Measurements from ENCODE around the gene CDC45. TPM values are rescaled to one million over a fixed set of nuclear protein-coding genes. Genes with fewer than 3 reads are reported as not detected.

CDC45 gene
- total RNA-seq, 2 experiments from 2014 or later, result 90.2 to 94.3 TPM

DNA sequence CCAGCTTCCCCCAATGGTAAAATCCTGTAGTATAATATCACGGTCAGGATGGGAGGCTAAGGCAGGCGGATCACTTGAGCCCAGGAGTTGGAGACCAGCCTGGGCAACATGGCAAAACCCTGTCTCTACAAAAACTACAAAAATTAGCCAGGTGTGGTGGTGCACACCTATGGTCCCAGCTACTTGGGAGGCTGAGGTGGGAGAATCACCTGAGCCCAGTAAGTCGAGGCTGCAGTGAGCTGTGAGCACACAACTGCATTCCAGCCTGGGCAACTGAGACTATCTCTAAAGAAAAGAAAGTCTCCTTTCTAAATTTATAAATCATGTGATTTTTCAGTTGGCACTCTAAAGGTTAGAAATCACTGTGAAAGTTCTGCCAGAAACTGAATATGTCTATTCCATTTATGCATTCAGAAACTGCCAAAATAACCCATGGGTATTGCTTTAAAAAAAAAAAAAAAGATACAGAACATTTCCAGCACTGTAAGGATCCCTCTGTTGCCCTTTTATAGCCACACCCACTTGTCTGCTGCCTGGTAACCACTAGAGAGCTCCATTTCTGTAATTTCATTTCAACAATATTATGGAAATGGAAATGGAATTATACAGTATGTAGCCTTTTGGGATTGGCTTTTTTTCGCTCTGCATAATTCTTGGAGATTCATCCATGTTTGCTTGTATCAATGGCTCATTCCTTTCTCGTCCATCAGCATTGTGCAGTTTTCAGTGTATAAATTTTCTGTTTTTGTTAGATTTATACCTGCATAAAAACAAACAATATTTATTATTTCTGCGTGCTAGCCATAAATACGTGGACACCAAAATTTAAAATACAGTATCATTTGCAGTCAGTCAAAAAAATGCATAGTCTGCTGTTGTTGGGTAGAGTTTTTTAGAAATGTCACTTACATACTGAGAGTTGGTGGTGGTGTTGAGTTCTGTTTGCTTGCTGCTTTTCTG lies 9.4 kb downstream of the CDC45 start:
- Mint-ChIP-seq H3K36me3 (ENCODE audit: low read depth) (peaks cover 54% of the 10 kb centered on the region), H3K4me3 (no peak overlapping the region), H3K27ac (no peak overlapping the region), H3K27me3 (ENCODE audit: low read depth) (no peaks in the 10 kb centered on the region), H3K4me1 (ENCODE audit: low read depth) (peaks cover 11% of the 10 kb centered on the region), H3K9me3 (ENCODE audit: insufficient read depth) (no peaks in the 10 kb centered on the region)
- no peak for ATAC-seq
- ChIA-PET CTCF (interaction anchor here (1.1 to 1.8 kb wide), 2 partner anchors 9 to 141 kb away, joined by 5 to 9 read pairs; partner anchors contain the start of gene CDC45), POLR2A (interaction anchor here (1.1 kb wide), 1 partner anchor 9 kb away, joined by 5 read pairs; the partner anchor contains the start of gene CDC45)
- DNase-seq, result no peak

DNA sequence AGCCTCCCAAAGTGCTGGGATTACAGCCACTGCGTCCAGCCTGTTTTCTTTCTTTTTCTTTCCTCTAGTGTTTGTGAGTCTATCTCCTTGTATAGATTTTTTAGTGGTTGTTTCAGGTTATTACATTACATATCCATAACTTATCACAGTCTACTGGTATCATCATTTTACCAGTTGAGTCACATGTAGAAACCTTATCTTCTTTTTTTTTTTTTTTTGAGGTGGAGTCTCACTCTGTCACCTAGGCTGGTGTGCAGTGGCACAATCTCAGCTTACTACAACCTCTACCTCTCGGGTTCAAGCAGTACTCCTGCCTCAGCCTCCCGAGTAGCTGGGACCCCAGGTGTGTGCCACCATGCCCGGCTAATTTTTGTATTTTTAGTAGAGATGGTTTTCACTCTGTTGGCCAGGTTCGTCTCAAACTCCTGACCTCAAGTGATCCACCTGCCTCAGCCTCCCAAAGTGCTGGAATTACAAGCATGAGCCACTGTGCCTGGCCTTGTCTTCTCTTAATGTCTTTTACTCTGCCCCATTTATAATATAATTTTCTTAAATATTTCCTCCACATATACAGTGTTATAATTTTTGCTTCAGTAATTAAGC lies 11.0 kb downstream of the CDC45 start:
- ATAC-seq (no peak), DNase-seq (no peak)
- POLR2A ChIA-PET, result no interaction called here
- Mint-ChIP-seq H3K4me3 (no peak overlapping the region), H3K9me3 (ENCODE audit: insufficient read depth) (no peaks in the 10 kb centered on the region), H3K36me3 (ENCODE audit: low read depth) (peaks cover 47% of the 10 kb centered on the region), H3K27me3 (ENCODE audit: low read depth) (no peaks in the 10 kb centered on the region), H3K27ac (no peak overlapping the region), H3K4me1 (ENCODE audit: low read depth) (peaks cover 9% of the 10 kb centered on the region)
- CTCF ChIA-PET, result interaction anchor here (1.1 to 1.8 kb wide), 2 partner anchors 139 to 142 kb away, joined by 3 to 9 read pairs; no protein-coding TSS in a partner anchor

DNA sequence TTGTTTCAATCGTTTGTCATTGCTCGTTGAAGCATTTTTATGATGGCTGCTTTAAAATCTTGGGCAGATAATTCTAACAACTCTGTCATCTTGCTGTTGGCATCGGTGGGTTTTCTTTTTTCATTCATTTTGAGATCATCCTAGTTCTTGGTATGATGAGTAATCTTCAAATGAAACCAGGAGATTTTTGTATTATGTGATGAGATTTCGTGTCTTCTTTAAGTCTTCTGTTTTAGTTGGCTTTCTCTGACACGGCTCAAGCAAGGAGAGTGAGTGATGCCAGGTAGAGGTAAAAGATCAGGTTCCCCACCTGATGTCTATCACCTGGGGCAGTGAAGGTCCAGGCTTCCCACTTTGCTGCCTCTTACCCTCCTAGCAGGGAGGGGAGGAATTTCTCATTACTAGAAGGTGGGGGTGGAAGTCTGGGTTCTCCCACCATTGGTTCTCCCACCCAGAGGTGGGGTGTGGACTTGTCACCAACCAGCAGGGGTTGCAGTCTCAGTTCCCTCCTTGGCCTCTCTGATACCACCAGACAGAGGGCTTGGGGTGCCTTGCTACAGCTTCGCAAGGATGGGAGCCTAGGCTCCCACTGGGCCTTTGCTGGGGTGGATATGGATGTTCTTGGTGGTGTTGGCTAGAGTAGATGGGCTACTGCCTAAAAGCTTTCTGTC lies 12.9 kb downstream of the CDC45 start:
- POLR2A ChIA-PET, result no interaction called here
- Mint-ChIP-seq H3K27me3 (ENCODE audit: low read depth) (no peaks in the 10 kb centered on the region), H3K4me1 (ENCODE audit: low read depth) (peaks cover 9% of the 10 kb centered on the region), H3K4me3 (no peak overlapping the region), H3K36me3 (ENCODE audit: low read depth) (peaks cover 54% of the 10 kb centered on the region), H3K27ac (no peak overlapping the region), H3K9me3 (ENCODE audit: insufficient read depth) (no peaks in the 10 kb centered on the region)
- no peak for ATAC-seq
- DNase-seq, result no peak
- CTCF ChIA-PET, result interaction anchor here (1.4 kb wide), 1 partner anchor 138 kb away, joined by 6 read pairs; no protein-coding TSS in a partner anchor

DNA sequence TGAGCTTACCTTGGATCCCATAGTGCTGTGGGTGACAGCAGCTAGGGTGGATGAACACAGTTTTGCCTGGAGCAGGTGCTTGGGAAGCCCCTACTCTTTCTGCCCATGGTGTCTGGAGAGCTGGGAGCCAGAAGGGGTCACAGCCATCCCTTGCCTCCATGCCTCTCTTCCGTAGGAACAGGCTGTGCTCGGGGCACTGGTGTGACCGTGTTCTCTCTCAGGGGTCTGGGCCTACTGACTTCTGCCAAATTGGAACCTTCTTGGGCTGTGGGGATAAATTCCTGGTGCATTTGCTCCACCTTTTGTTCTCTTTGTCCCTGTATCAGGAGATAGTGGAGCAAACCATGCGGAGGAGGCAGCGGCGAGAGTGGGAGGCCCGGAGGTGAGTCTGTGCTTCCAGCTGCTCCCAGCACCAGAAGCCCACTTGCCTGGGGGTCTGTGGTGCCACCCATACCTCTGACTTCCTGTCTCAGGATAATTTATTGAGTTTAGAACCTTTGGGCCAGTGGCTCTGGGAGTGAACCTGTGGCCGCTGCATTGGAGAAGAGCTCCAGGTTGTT lies 14.4 kb downstream of the CDC45 start:
- DNase-seq (no peak), ATAC-seq (no peak)
- Mint-ChIP-seq H3K4me1 (ENCODE audit: low read depth) (peaks cover 9% of the 10 kb centered on the region), H3K9me3 (ENCODE audit: insufficient read depth) (no peaks in the 10 kb centered on the region), H3K27me3 (ENCODE audit: low read depth) (no peaks in the 10 kb centered on the region), H3K36me3 (ENCODE audit: low read depth) (peaks cover 46% of the 10 kb centered on the region), H3K27ac (no peak overlapping the region), H3K4me3 (no peak overlapping the region)
- ChIA-PET POLR2A (no interaction called here), CTCF (interaction anchor here (0.7 to 1.4 kb wide), 2 partner anchors 17 to 136 kb away, joined by 3 to 6 read pairs; no protein-coding TSS in a partner anchor)

- Mint-ChIP-seq H3K9me3 (ENCODE audit: insufficient read depth) (no peaks in the 10 kb centered on the region), H3K36me3 (ENCODE audit: low read depth) (peaks cover 45% of the 10 kb centered on the region), H3K27ac (no peak overlapping the region), H3K4me1 (ENCODE audit: low read depth) (peaks cover 9% of the 10 kb centered on the region), H3K4me3 (no peak overlapping the region), H3K27me3 (ENCODE audit: low read depth) (no peaks in the 10 kb centered on the region)
- no peak for DNase-seq
- POLR2A ChIA-PET, result no interaction called here
- CTCF ChIA-PET, result interaction anchor here (0.7 kb wide), 1 partner anchor 18 kb away, joined by 3 read pairs; no protein-coding TSS in a partner anchor
- no peak for ATAC-seq
Measured at GRCh38 chr22:19494676-19495173, 15.0 kb downstream of the CDC45 start.

DNA sequence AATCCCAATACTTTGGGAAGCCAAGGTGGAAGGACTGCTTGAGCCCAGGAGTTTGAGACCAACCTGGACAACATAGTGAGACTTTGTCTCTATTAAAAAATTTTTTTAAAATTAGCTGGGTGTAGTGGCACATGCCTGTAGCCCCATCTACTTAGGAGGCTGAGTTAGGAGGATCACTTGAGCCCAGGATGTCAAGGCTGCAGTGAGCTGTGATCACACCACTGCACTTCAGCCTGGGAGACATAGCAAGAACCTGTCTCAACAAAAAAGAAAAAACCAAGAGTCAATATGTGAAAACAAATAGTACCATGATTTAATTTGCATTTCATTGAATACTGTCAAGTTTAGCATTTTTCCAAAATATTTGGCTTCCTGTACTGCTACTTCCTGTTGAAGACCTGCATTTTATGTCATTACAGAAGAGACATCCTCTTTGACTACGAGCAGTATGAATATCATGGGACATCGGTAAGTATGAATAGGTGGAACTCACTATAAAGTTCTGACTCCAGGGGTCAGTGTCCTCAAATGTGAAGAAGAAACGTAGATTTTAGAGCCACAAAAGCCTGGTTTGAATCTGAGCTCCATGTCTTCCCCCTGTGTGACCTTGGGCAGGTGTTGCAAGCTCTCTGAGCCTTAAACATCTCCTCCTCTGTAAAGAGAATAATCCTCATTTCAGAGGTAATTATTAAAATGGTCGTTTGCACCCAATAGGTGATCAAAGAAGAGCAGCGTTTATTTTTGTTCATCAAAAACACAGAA lies 16.0 kb downstream of the CDC45 start:
- H3K36me3 Mint-ChIP-seq (ENCODE audit: low read depth), result peaks cover 45% of the 10 kb centered on the region
- ChIA-PET CTCF (interaction anchor here (0.6 to 1.7 kb wide), 5 partner anchors 10 to 278 kb away, joined by 3 to 18 read pairs (median 3); no protein-coding TSS in a partner anchor), POLR2A (interaction anchor here (1.1 kb wide), 1 partner anchor 16 kb away, joined by 3 read pairs; the partner anchor contains the start of gene CDC45)
- no peak for DNase-seq
- no peaks in the 10 kb centered on the region for H3K27me3 Mint-ChIP-seq (ENCODE audit: low read depth)
- no peak overlapping the region for H3K4me3 Mint-ChIP-seq
- H3K4me1 Mint-ChIP-seq (ENCODE audit: low read depth), result peaks cover 7% of the 10 kb centered on the region
- H3K9me3 Mint-ChIP-seq (ENCODE audit: insufficient read depth), result no peaks in the 10 kb centered on the region
- no peak overlapping the region for H3K27ac Mint-ChIP-seq
- ATAC-seq, result no peak

DNA sequence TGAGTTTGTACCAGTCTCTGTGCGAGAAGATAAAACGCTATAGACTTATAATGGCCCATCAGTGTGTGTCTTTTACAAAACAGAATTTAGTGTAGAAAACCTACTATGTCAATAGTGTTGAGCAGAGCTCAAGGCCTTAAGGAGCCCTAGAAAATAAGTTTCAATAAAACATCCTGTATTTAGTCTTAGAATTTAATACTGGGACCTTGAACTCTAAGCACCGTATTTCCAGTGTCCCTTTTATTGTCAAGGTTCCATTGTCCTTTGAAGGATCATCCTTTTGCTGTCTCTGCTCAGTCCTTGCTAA lies 16.6 kb downstream of the CDC45 start:
- Mint-ChIP-seq H3K36me3 (ENCODE audit: low read depth) (peaks cover 45% of the 10 kb centered on the region), H3K27ac (no peak overlapping the region), H3K4me1 (ENCODE audit: low read depth) (peaks cover 7% of the 10 kb centered on the region), H3K27me3 (ENCODE audit: low read depth) (no peaks in the 10 kb centered on the region), H3K4me3 (no peak overlapping the region), H3K9me3 (ENCODE audit: insufficient read depth) (no peaks in the 10 kb centered on the region)
- no peak for DNase-seq
- CTCF ChIA-PET, result interaction anchor here (0.6 to 1.7 kb wide), 5 partner anchors 10 to 279 kb away, joined by 3 to 18 read pairs (median 3); no protein-coding TSS in a partner anchor
- POLR2A ChIA-PET, result interaction anchor here (1.1 kb wide), 1 partner anchor 17 kb away, joined by 3 read pairs; the partner anchor contains the start of gene CDC45
- ATAC-seq, result no peak

DNA sequence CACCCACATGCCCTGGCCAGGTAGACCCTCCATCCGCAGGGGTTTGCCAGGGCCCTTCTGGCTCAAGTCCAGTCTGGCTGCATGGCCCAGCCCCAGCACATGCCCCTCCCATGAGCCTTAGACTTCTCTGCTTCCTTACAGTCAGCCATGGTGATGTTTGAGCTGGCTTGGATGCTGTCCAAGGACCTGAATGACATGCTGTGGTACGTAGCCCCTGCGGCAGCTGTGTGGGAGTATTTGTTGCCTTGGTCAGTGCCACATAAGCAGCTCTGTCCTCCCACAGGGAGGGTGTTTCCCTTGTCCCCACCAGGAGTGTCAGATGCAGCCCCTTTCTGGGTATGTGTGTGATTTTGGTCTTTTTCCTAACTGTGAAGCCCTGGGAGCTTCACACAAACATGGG lies 17.5 kb downstream of the CDC45 start:
- no peak overlapping the region for H3K4me3 Mint-ChIP-seq
- ATAC-seq, result no peak
- CTCF ChIA-PET, result interaction anchor here (1.0 to 2.1 kb wide), 2 partner anchors 12 to 133 kb away, joined by 3 to 8 read pairs; no protein-coding TSS in a partner anchor

GRCh38 chr22:19498154-19498865 lies 18.6 kb downstream of the CDC45 start:
- H3K27ac Mint-ChIP-seq, result no peak overlapping the region
- H3K9me3 Mint-ChIP-seq (ENCODE audit: insufficient read depth), result no peaks in the 10 kb centered on the region
- peaks cover 45% of the 10 kb centered on the region for H3K36me3 Mint-ChIP-seq (ENCODE audit: low read depth)
- H3K4me3 Mint-ChIP-seq, result no peak overlapping the region
- POLR2A ChIA-PET, result interaction anchor here (0.6 kb wide), 1 partner anchor 51 kb away, joined by 3 read pairs; no protein-coding TSS in a partner anchor
- H3K4me1 Mint-ChIP-seq (ENCODE audit: low read depth), result peaks cover 2% of the 10 kb centered on the region
- ATAC-seq (no peak), DNase-seq (no peak)
- no peaks in the 10 kb centered on the region for H3K27me3 Mint-ChIP-seq (ENCODE audit: low read depth)
- CTCF ChIA-PET, result interaction anchor here (2.1 kb wide), 1 partner anchor 132 kb away, joined by 8 read pairs; no protein-coding TSS in a partner anchor

More for the DNA sequence above, 17.5 kb downstream of the CDC45 start:
- POLR2A ChIA-PET, result interaction anchor here (1.0 kb wide), 1 partner anchor 17 kb away, joined by 4 read pairs; no protein-coding TSS in a partner anchor
- H3K4me1 Mint-ChIP-seq (ENCODE audit: low read depth), result peaks cover 4% of the 10 kb centered on the region
- H3K27ac Mint-ChIP-seq, result no peak overlapping the region
- no peaks in the 10 kb centered on the region for H3K27me3 Mint-ChIP-seq (ENCODE audit: low read depth)
- H3K36me3 Mint-ChIP-seq (ENCODE audit: low read depth), result peaks cover 46% of the 10 kb centered on the region
- DNase-seq, result no peak
- H3K9me3 Mint-ChIP-seq (ENCODE audit: insufficient read depth), result no peaks in the 10 kb centered on the region

DNA sequence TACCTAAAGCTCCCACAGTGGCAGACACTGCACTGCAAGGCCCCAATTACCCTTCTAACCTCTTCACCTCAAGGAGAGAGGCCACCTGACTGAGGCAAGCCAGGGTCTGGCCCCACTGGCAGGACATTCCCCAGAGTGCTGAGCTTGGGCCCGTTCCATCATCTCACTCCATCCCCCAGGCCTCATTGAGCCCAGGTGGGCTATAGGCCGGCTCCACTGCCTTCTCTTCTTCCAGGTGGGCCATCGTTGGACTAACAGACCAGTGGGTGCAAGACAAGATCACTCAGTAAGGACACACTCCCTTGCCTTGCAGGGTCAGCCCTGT lies 19.1 kb downstream of the CDC45 start:
- ATAC-seq (no peak), DNase-seq (no peak)
- Mint-ChIP-seq H3K36me3 (ENCODE audit: low read depth) (peaks cover 43% of the 10 kb centered on the region), H3K9me3 (ENCODE audit: insufficient read depth) (no peaks in the 10 kb centered on the region), H3K27me3 (ENCODE audit: low read depth) (no peaks in the 10 kb centered on the region), H3K4me1 (ENCODE audit: low read depth) (peaks cover 6% of the 10 kb centered on the region), H3K4me3 (no peak overlapping the region), H3K27ac (no peak overlapping the region)
- ChIA-PET POLR2A (no interaction called here), CTCF (interaction anchor here (2.1 kb wide), 1 partner anchor 131 kb away, joined by 8 read pairs; no protein-coding TSS in a partner anchor)

Data from activated CD8-positive, alpha-beta T cell treated with anti-CD3 and anti-CD28 coated beads, Interleukin-2, amount 10 ng/mL, durations not matched to agents 7 days and 5 days (primary cell).